ES-I3 (cell line): Measurements from ENCODE around the gene MILR1.
"Not testable (repeated sequence)": the region's sequence is repeated elsewhere in the genome, so short reads cannot be mapped to it uniquely, and the experiment has no call there.

ENCODE experiments used
- H3K36me3 ChIP-seq: 2 replicates; pipeline ENCODE4 v1.6.1; 2013; ENCODE audit warnings: mild to moderate bottlenecking, low read length, control low read depth, moderate library complexity; ENCODE audit not compliant: insufficient read depth
- H3K4me1 ChIP-seq: 2 replicates; pipeline ENCODE4 v1.6.1; 2013; ENCODE audit warnings: mild to moderate bottlenecking, control low read depth, low read length; ENCODE audit not compliant: insufficient read depth
- H3K9ac ChIP-seq: 2 replicates; pipeline ENCODE4 v1.6.1; 2013; ENCODE audit warnings: low read depth, mild to moderate bottlenecking, low read length, moderate library complexity
- H3K9me3 ChIP-seq: 2 replicates; pipeline ENCODE4 v1.6.1; 2013; ENCODE audit warnings: mild to moderate bottlenecking, low read length, moderate library complexity; ENCODE audit not compliant: control insufficient read depth, insufficient read depth

The MILR1 gene

DNA sequence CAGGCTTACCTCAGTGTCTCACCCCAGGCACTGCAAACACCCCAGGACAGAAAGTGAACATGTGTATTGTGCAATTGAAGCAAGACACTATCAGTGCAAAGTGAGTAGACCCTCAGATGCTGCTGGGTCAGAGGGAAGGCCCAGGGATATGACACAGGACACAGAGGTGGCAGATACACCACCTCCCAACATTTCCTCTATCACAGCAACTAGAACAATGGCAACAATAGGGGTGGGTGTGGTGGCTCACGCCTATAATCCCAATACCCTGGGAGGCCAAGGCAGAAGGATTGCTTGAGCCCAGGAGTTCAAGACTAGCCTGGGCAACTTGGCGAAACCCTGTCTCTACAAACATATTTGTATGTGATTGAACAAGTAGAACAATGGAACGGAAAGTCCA, 22.5 kb downstream of the MILR1 start:
- Histone ChIP-seq H3K9ac (no peak overlapping the region), H3K4me1 (peaks cover 14% of the 10 kb centered on the region), H3K9me3 (no peaks in the 10 kb centered on the region), H3K36me3 (no peaks in the 10 kb centered on the region)

DNA sequence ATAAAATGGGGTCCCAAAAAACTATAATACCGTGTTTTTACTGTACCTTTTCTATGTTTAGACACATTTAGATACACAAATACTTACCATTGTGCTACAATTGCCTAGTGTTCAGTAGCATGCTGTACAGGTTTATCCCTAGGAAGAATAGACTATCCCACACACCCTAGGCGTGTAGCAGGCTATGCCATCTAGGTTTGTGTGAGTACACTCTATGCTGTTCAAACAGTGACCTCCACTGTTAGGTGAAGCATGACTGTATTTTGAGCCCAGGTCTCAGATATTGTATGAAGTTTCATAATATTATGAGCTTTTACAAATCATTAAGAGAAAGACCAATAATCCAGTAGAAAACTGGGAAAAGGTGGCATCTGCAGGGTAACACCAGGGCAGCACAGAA, 23.6 kb downstream of the MILR1 start:
- Histone ChIP-seq H3K9me3 (no peaks in the 10 kb centered on the region), H3K9ac (no peak overlapping the region), H3K4me1 (peaks cover 12% of the 10 kb centered on the region), H3K36me3 (no peaks in the 10 kb centered on the region)

DNA sequence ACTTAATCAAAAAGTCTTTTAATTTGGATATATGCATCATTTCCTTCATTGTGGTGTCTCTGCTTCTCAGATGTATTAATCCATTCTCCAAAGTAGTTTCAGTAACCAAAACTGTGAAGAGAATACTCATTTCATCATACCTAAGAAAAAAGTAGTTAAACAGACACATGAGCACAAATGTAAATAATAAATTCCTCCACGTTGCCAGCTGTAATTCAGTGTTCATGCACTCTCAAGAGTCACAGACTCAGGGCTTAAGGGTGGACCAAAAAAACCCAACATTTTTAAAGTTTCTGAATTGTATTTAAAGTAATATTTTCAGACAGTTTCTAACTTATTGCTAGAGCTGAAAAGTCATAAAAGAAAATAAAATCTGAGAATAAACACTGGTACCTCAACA, 28.9 kb downstream of the MILR1 start:
- Histone ChIP-seq H3K9me3 (no peaks in the 10 kb centered on the region), H3K9ac (no peak overlapping the region), H3K36me3 (peaks cover 20% of the 10 kb centered on the region)

DNA sequence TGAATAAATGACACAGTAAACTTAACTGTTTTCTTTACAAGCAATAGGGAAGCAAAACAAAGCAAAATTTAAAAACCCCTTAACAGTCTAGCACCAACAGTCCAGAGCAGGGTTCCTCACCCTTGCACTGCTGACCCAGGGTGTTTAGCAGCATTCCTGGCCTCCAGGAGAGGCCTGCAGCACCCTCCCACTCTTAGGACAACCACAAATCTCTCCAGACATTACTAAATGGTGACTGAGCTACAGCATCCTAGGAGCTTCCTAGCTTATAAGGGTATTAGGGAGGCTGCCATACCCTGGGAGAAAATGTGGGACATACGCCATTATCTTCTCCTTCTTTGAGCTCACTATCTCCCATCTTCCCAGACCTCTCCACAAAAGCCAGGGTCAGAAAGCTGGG, 32.0 kb downstream of the MILR1 start:
- H3K4me1 ChIP-seq: no peaks in the 10 kb centered on the region
- no peaks in the 10 kb centered on the region for H3K9me3 ChIP-seq
- peaks cover 44% of the 10 kb centered on the region for H3K36me3 ChIP-seq
- no peak overlapping the region for H3K9ac ChIP-seq

More for the DNA sequence above, 28.9 kb downstream of the MILR1 start:
- H3K4me1 ChIP-seq: no peaks in the 10 kb centered on the region

DNA sequence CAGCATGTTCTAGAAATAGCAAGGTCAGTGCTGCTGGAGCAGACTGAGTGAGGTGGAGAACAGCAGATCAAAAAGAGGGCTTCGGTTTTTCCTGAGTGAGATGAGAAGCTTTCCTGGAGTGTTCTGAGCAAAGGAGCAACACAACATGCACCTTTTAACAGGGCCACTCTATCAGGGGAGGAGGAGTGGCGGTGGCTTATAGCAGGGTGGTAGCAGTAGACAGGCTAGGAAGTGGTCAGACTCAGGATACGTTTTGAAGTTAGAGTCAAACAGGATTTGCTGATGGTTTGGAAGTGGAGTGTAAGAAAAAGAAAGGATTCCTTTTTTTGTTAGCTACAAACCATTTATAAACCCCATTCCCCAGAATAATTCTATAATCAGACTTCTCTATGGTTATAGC, 35.5 kb downstream of the MILR1 start:
- Histone ChIP-seq H3K9ac (no peak overlapping the region), H3K36me3 (peaks cover 54% of the 10 kb centered on the region), H3K9me3 (no peaks in the 10 kb centered on the region), H3K4me1 (no peaks in the 10 kb centered on the region)

DNA sequence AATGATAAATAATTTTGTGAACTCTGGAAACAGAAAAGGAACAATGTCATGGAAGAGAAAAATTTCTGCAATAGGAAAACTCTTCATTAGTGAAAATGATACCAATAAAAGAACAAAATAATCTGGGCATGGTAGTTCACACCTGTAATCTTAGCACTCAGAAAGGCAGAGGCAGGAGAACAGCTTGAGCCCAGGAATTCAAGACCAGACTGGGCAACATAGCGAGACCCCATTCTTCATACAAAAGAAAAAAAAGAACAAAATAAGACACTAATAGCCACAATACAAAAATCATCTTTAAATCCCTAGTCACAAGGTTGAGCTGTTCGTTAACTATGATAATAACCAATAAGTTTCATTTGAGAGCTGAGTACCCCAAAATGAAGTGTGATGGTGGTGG, 39.4 kb downstream of the MILR1 start:
- Histone ChIP-seq H3K36me3 (peaks cover 71% of the 10 kb centered on the region), H3K9me3 (no peaks in the 10 kb centered on the region), H3K9ac (no peak overlapping the region), H3K4me1 (no peaks in the 10 kb centered on the region)

DNA sequence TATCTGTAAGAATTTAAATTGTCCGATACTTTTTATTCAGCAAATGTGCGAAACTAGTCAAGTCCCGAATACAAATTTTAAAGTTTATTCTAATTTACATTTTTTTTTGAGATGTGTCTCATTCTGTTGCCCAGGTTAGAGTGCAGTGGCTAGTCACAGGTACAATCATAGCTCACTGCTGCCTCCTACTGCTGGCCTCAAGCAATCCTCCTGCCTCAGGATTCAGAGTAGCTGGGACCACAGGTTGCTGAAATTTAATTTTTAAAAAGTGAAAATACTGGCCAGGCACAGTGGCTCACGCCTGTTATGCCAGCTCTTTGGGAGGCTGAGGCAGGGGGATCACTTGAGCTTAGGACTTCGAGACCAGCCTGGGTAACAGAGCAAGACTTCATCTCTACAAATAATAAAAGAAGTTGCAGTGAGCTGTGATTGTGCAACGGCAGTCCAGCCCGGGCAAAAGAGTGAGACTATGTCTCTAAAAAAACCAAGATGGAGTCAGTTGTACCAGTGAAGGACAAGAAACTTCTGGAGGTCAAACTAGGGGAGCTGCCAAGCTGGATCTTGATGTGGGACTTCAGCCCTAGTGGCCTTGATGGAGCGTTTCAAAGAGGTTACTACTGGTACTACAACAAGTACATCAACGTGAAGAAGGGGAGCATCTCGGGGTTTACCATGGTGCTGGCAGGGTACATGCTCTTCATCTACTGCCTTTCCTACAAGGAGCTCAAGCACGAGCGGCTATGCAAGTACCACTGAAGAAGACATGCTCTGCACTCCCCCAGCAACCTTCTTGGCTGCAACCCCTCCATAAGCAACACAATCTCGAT, 42.3 kb downstream of the MILR1 start:
- Histone ChIP-seq H3K9ac (no peak overlapping the region), H3K36me3 (peaks cover 45% of the 10 kb centered on the region), H3K4me1 (no peaks in the 10 kb centered on the region), H3K9me3 (no peaks in the 10 kb centered on the region)

DNA sequence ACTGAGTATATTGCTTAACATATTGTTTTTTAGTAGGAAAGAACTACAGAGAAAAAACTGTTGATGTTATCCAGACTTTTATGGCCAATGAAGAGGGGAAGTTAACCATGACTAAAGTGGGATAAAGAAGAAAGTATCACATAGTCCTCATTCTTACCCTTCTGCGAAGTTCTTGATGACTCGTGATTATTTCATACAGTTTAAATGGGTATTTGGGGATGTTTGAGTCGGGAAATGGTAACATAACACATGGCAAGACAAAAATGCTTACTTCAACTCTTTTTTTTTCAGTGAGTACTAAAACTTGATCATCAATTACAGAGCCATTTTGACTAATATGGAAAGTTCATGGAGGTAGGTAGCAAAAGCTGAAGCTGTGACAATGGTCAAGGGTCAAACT, 43.1 kb downstream of the MILR1 start:
- Histone ChIP-seq H3K9ac (no peak overlapping the region), H3K36me3 (peaks cover 44% of the 10 kb centered on the region)

DNA sequence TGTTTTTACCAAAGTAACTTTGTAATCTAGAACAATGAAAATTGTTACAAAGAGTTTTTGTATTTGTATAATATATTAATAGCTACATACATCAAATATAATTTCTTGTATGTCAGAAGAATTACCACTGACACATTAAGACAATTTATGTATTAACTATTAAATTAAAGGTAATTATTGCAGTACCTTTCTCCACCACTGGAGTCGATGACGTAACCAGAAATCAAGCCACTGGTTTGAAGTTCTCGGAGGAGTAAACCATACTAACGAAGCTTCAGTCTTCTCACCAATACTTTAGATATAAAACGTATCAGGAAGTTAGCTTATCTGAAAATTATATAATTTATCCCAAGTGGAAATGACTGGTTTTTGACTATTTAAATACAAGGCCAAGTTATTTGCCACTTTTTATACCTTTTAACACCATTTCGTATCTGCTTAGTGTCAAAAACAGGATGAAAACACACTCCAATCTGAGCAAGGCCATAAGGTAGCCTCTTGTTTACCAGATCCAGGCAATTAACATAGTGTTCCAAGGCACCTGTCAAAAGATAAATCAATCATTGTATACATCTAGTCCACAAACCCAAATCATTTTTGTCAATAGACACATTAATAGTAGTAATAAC, 43.7 kb downstream of the MILR1 start:
- H3K9ac ChIP-seq: no peak overlapping the region
- H3K9me3 ChIP-seq: no peaks in the 10 kb centered on the region
- no peaks in the 10 kb centered on the region for H3K4me1 ChIP-seq
- peaks cover 44% of the 10 kb centered on the region for H3K36me3 ChIP-seq

More for the DNA sequence above, 43.1 kb downstream of the MILR1 start:
- H3K9me3 ChIP-seq: no peaks in the 10 kb centered on the region
- H3K4me1 ChIP-seq: no peaks in the 10 kb centered on the region

DNA sequence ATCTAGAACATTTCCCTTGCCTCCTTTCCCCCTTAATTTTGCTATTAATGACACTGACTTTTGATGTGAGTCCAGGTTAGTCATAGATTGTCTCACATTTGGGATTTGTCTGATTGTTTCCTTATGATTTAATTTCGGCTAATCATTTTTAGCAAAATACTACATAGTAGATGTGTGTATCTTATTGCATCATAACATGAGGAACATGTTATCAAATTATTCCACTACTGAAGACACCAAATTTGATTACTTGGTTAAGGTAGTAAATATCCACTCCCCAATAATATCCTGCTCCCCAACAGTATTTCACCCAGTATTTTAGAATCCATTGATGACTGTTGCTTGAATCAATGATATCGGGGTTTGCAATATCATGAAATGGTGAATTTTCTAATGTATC, 45.2 kb downstream of the MILR1 start:
- Histone ChIP-seq H3K36me3 (peaks cover 37% of the 10 kb centered on the region), H3K9me3 (no peaks in the 10 kb centered on the region), H3K9ac (no peak overlapping the region), H3K4me1 (no peaks in the 10 kb centered on the region)

DNA sequence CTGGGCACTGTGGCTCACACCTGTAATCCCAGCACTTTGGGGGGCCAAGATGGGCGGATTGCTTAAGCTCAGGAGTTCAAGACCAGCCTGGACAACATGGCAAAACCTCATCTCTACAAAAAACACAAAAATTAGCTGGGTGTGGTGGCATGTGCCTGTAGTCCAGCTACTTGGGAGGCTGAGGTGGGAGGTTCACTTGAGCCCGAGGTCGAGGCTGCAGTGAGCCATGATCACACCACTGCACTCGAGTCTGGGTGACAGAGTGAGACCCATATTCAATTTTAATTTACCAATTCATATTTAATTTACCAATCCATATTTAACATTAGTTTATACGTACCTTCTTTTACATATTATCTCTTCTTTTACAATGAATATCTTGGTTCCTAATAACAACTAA, 46.4 kb downstream of the MILR1 start:
- Histone ChIP-seq H3K9ac (peak overlapping the region; percentile 96; the same call in 1 of the 2 replicates), H3K36me3 (peaks cover 34% of the 10 kb centered on the region)
- not testable (repeated sequence) for H3K9me3 ChIP-seq, H3K4me1 ChIP-seq

DNA sequence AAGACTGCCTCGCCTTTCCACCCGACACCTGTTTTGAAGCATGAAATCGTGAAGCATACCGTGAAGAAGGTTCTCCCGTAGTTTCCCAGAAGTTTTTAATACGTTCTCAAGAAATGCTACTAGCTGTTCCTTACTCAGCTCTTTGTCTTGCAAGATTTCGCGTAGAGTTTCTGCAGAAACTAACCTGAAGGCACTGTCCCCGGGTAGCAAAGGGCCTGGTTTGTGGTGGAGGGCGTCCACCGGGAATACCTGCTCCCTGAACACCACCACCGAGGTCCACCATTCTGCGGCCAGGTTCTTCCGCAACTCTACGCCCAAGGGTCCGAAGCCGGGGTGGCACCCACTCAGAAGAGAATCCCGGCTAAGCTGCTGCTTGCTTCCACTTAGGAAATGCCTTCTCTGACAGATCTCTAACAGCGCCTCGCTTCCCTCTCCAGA, 47.5 kb downstream of the MILR1 start:
- H3K4me1 ChIP-seq: 0 out of 2 replicates have a peak, but pooled peaks cover 11% of the 10 kb centered on the region
- no peaks in the 10 kb centered on the region for H3K9me3 ChIP-seq
- H3K36me3 ChIP-seq: peaks cover 34% of the 10 kb centered on the region
- H3K9ac ChIP-seq: peak overlapping the region; percentile 96

DNA sequence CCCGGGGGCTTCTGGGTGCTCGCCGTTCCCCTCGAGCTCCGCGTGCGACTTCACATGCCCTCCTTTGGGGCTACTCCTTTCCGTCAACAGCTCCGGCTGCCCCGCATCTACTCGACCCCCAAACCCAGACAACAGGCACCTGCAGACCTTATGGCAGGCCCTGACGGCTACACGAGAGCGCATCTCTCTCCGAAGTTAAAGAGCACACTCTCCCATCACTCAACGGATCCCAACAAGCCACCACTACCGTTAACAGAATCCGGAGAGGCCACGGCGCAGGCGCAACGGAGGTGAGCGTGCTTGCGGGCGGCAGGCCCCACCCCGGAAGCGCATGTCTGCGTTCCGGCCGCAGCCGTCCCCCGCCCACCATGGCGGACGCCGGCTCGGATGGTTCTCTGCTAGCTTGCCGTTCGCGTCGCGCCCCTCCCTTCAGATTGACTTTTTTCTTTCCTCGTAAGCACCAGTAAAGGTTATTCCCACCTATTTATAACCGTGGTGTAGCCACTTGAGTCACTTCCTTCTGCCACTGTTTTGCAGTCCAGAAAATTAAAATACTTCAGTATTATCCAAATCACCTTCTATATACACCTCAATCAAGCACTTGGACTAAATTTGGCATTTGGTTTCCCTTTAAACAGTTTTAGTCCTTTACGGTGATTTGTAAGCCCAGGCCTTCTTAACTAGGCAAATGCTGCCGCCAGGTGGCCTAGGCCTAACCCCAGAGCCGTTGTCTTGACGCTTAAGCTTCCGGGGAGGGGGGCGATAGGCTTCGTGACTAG, 48.1 kb downstream of the MILR1 start, which contains the start of gene POLG2:
Gene POLG2, minus strand, starts transcription at position 269 of the 779 bp plus-strand sequence. Its CDS starts 86 bp downstream, at position 183.
- Histone ChIP-seq H3K4me1 (peaks cover 17% of the 10 kb centered on the region; the same call in 1 of the 2 replicates), H3K36me3 (peaks cover 36% of the 10 kb centered on the region), H3K9ac (peak within 1 kb of the TSS; percentile 96), H3K9me3 (no peaks in the 10 kb centered on the region)

DNA sequence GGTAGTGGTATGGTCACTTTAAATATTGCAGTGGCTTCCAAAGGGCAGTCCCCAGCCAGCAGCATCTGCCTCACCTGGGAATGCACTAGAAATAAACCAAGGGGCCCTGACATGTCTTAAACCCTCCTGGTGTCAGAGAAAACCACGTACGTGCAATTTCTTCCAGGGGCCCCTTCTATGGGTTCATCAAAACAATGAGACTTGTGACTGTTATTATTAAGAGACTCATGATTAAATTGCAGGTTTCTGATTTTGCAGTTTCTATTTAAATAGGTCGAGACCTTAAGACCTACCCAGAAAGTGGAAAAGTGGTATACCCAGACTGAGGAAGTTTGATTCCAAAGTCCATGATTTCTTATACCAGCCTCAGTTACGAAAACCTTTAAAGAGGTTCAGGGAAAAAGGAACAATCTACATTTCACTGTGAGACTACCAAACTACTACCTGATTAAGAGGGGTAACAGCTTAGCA, 48.7 kb downstream of the MILR1 start:
- H3K9ac ChIP-seq: peak overlapping the region; percentile 96
- peaks cover 37% of the 10 kb centered on the region for H3K36me3 ChIP-seq
- H3K4me1 ChIP-seq: peaks cover 23% of the 10 kb centered on the region; the same call in 1 of the 2 replicates
- H3K9me3 ChIP-seq: no peaks in the 10 kb centered on the region
